ENCODE measurements around the gene CALM3.

The CALM3 gene

DNA sequence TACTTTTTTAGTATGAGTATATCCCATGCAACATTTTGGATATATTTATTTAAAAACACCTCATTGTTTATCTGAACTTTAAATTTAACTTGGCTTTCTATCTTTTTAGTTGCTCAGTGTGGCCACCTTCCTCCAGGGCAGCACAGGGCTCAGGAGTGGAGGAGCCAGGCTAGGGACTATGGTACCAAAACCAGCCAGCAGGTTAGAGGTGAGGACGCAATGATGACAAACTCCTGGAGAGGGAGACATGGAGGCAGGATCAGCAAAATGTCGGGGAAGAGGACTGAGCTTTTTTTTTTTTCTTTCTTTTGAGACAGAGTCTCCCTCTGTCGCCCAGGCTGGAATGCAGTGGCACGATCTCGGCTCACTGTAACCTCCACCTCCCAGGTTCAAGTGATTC, 29.6 kb upstream of the CALM3 start:
- Histone ChIP-seq H2BK5ac (ENCODE audit: low read depth, low read length, poor library complexity, severe bottlenecking) (no peak overlapping the region), H4K91ac (ENCODE audit: low read length) (no peak overlapping the region), H3K27me3 (ENCODE audit: control insufficient read depth in 1 of 2, insufficient read depth in 1 of 2, low read length in 2 of 2) (peaks cover 0 to 4% of the 10 kb centered on the region in 2 experiments), H3K79me1 (replicated peaks; ENCODE audit: low read length, poor library complexity, severe bottlenecking) (no peaks in the 10 kb centered on the region), H3K36me3 (ENCODE audit: control insufficient read depth in 1 of 2, insufficient read depth in 2 of 2, low read depth in 1 of 2, low read length in 2 of 2) (no peaks in the 10 kb centered on the region), H2BK12ac (ENCODE audit: low read length in 2 of 2) (no peak overlapping the region), H2BK15ac (ENCODE audit: low read depth, poor library complexity, severe bottlenecking) (no peak overlapping the region), H3K23ac (ENCODE audit: low read length in 2 of 2) (no peak overlapping the region), H3K4ac (ENCODE audit: low read depth in 1 of 2, low read length in 2 of 2) (no peak overlapping the region), H3K4me1 (ENCODE audit: control insufficient read depth, insufficient read depth, low read depth, low read length) (no peaks in the 10 kb centered on the region), H2BK120ac (ENCODE audit: low read depth, low read length) (no peak overlapping the region), H3K18ac (ENCODE audit: low read depth in 1 of 2, low read length in 2 of 2) (no peak overlapping the region), H3K9me3 (ENCODE audit: control insufficient read depth, low read length) (no peaks in the 10 kb centered on the region), H4K8ac (ENCODE audit: low read length) (no peak overlapping the region), H3K27ac (ENCODE audit: low read length, poor library complexity, severe bottlenecking) (no peak overlapping the region), H3K9ac (ENCODE audit: low read length) (no peak overlapping the region), H2AK5ac (ENCODE audit: low read length, severe bottlenecking) (no peak overlapping the region), H2AFZ (ENCODE audit: low read depth, low read length) (no peak overlapping the region), H3K14ac (ENCODE audit: low read length in 2 of 2) (no peak overlapping the region), H3K4me2 (ENCODE audit: low read length, poor library complexity, severe bottlenecking) (no peak overlapping the region), H3K4me3 (ENCODE audit: insufficient read depth in 1 of 2, low read depth in 1 of 2, low read length in 2 of 2) (no peak overlapping the region)
- peak; percentile 36 for DNase-seq
- 68% methylated on average over 4 of the region's 5 CpGs for WGBS

GRCh38 chr19:46573679-46574498, 27.2 kb upstream of the CALM3 start:
- Histone ChIP-seq H3K4ac (ENCODE audit: low read depth in 1 of 2, low read length in 2 of 2) (no peak overlapping the region), H3K27ac (ENCODE audit: low read length, poor library complexity, severe bottlenecking) (no peak overlapping the region), H3K14ac (ENCODE audit: low read length in 2 of 2) (no peak overlapping the region), H3K79me1 (replicated peaks; ENCODE audit: low read length, poor library complexity, severe bottlenecking) (no peaks in the 10 kb centered on the region), H3K4me2 (ENCODE audit: low read length, poor library complexity, severe bottlenecking) (no peak overlapping the region), H4K8ac (ENCODE audit: low read length) (no peak overlapping the region), H3K36me3 (ENCODE audit: control insufficient read depth in 1 of 2, insufficient read depth in 2 of 2, low read depth in 1 of 2, low read length in 2 of 2) (no peaks in the 10 kb centered on the region), H2AK5ac (ENCODE audit: low read length, severe bottlenecking) (no peak overlapping the region), H3K9ac (ENCODE audit: low read length) (no peak overlapping the region), H3K27me3 (ENCODE audit: control insufficient read depth in 1 of 2, insufficient read depth in 1 of 2, low read length in 2 of 2) (peaks cover 0 to 4% of the 10 kb centered on the region in 2 experiments), H4K91ac (ENCODE audit: low read length) (no peak overlapping the region), H3K23ac (ENCODE audit: low read length in 2 of 2) (no peak overlapping the region), H2BK15ac (ENCODE audit: low read depth, poor library complexity, severe bottlenecking) (no peak overlapping the region), H3K4me3 (ENCODE audit: insufficient read depth in 1 of 2, low read depth in 1 of 2, low read length in 2 of 2) (no peak overlapping the region), H3K18ac (ENCODE audit: low read depth in 1 of 2, low read length in 2 of 2) (no peak overlapping the region), H3K4me1 (ENCODE audit: control insufficient read depth, insufficient read depth, low read depth, low read length) (no peaks in the 10 kb centered on the region), H3K9me3 (ENCODE audit: control insufficient read depth, low read length) (no peaks in the 10 kb centered on the region), H2BK5ac (ENCODE audit: low read depth, low read length, poor library complexity, severe bottlenecking) (no peak overlapping the region), H2BK120ac (ENCODE audit: low read depth, low read length) (no peak overlapping the region), H2BK12ac (ENCODE audit: low read length in 2 of 2) (no peak overlapping the region), H2AFZ (ENCODE audit: low read depth, low read length) (no peak overlapping the region)
- WGBS: 80% methylated on average over 8 of the region's 8 CpGs
- DNase-seq: no peak

DNA sequence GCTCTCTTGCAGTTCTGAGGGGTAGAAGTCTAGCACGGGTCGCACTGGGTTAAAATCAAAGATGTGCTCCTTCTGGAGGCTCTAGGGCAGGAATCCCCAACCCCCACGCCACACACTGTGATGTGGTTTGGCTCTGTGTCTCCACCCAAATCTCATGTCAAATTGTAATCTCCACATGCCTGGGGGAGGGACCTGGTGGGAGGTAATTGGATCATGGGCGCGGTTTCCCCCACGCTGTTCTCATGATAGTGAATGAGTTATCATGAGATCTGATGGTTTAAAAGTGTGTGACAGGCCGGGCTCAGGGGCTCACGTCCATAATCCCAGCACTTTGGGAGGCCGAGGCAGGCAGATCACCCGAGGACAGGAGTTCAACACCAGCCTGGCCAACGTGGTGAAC, 26.6 kb upstream of the CALM3 start:
- Histone ChIP-seq H3K79me1 (replicated peaks; ENCODE audit: low read length, poor library complexity, severe bottlenecking) (no peaks in the 10 kb centered on the region), H3K23ac (ENCODE audit: low read length in 2 of 2) (no peak overlapping the region), H4K8ac (ENCODE audit: low read length) (no peak overlapping the region), H2AFZ (ENCODE audit: low read depth, low read length) (no peak overlapping the region), H3K27ac (ENCODE audit: low read length, poor library complexity, severe bottlenecking) (no peak overlapping the region), H3K4me1 (ENCODE audit: control insufficient read depth, insufficient read depth, low read depth, low read length) (no peaks in the 10 kb centered on the region), H2BK15ac (ENCODE audit: low read depth, poor library complexity, severe bottlenecking) (no peak overlapping the region), H3K14ac (ENCODE audit: low read length in 2 of 2) (no peak overlapping the region), H2BK12ac (ENCODE audit: low read length in 2 of 2) (no peak overlapping the region), H2AK5ac (ENCODE audit: low read length, severe bottlenecking) (no peak overlapping the region), H2BK5ac (ENCODE audit: low read depth, low read length, poor library complexity, severe bottlenecking) (no peak overlapping the region), H3K4me3 (ENCODE audit: insufficient read depth in 1 of 2, low read depth in 1 of 2, low read length in 2 of 2) (no peak overlapping the region), H3K4me2 (ENCODE audit: low read length, poor library complexity, severe bottlenecking) (no peak overlapping the region), H3K27me3 (ENCODE audit: control insufficient read depth in 1 of 2, insufficient read depth in 1 of 2, low read length in 2 of 2) (peaks cover 0 to 4% of the 10 kb centered on the region in 2 experiments), H3K4ac (ENCODE audit: low read depth in 1 of 2, low read length in 2 of 2) (no peak overlapping the region), H3K9ac (ENCODE audit: low read length) (no peak overlapping the region), H3K36me3 (ENCODE audit: control insufficient read depth in 1 of 2, insufficient read depth in 2 of 2, low read depth in 1 of 2, low read length in 2 of 2) (no peaks in the 10 kb centered on the region), H3K9me3 (ENCODE audit: control insufficient read depth, low read length) (no peaks in the 10 kb centered on the region), H4K91ac (ENCODE audit: low read length) (no peak overlapping the region), H3K18ac (ENCODE audit: low read depth in 1 of 2, low read length in 2 of 2) (no peak overlapping the region), H2BK120ac (ENCODE audit: low read depth, low read length) (no peak overlapping the region)
- no peak for DNase-seq
- WGBS: 68% methylated on average over 9 of the region's 11 CpGs

DNA sequence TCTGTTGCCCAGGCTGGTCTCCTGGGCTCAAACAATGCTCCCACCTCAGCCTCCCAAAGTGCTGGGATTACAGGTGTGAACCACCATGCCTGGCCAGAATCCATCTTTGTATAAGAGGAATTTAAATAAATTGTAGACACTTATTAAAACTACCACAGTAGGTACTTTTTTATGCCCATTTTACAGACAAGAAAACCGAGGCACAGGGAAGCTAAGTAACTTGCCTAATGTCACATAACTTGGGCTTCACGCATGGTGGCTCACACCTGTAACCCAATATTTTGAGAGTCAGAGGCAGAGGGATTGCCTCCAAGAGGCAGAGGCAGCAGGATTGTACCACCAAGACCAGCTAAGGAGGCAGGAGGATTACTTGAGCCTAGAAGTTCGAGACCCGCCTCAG, 22.7 kb upstream of the CALM3 start:
- 95% methylated on average over 4 of the region's 4 CpGs for WGBS
- H3K4ac ChIP-seq (ENCODE audit: low read depth in 1 of 2, low read length in 2 of 2): no peak overlapping the region
- no peak overlapping the region for H3K27ac ChIP-seq (ENCODE audit: low read length, poor library complexity, severe bottlenecking)
- no peak overlapping the region for H3K4me3 ChIP-seq (ENCODE audit: insufficient read depth in 1 of 2, low read depth in 1 of 2, low read length in 2 of 2)
- H4K91ac ChIP-seq (ENCODE audit: low read length): no peak overlapping the region
- H3K18ac ChIP-seq (ENCODE audit: low read depth in 1 of 2, low read length in 2 of 2): no peak overlapping the region
- H2BK15ac ChIP-seq (ENCODE audit: low read depth, poor library complexity, severe bottlenecking): no peak overlapping the region
- H4K8ac ChIP-seq (ENCODE audit: low read length): no peak overlapping the region
- H2AFZ ChIP-seq (ENCODE audit: low read depth, low read length): no peak overlapping the region
- DNase-seq: no peak
- H3K79me1 ChIP-seq (replicated peaks; ENCODE audit: low read length, poor library complexity, severe bottlenecking): no peaks in the 10 kb centered on the region
- H3K4me1 ChIP-seq (ENCODE audit: control insufficient read depth, insufficient read depth, low read depth, low read length): no peaks in the 10 kb centered on the region
- H3K9me3 ChIP-seq (ENCODE audit: control insufficient read depth, low read length): no peaks in the 10 kb centered on the region
- H3K9ac ChIP-seq (ENCODE audit: low read length): no peak overlapping the region
- H3K4me2 ChIP-seq (ENCODE audit: low read length, poor library complexity, severe bottlenecking): no peak overlapping the region
- H2BK12ac ChIP-seq (ENCODE audit: low read length in 2 of 2): no peak overlapping the region
- H2AK5ac ChIP-seq (ENCODE audit: low read length, severe bottlenecking): no peak overlapping the region
- no peaks in the 10 kb centered on the region for H3K36me3 ChIP-seq (ENCODE audit: control insufficient read depth in 1 of 2, insufficient read depth in 2 of 2, low read depth in 1 of 2, low read length in 2 of 2)
- H3K27me3 ChIP-seq (ENCODE audit: control insufficient read depth in 1 of 2, insufficient read depth in 1 of 2, low read length in 2 of 2): peaks cover 0 to 4% of the 10 kb centered on the region in 2 experiments
- no peak overlapping the region for H3K14ac ChIP-seq (ENCODE audit: low read length in 2 of 2)
- H2BK5ac ChIP-seq (ENCODE audit: low read depth, low read length, poor library complexity, severe bottlenecking): no peak overlapping the region
- no peak overlapping the region for H2BK120ac ChIP-seq (ENCODE audit: low read depth, low read length)
- H3K23ac ChIP-seq (ENCODE audit: low read length in 2 of 2): no peak overlapping the region
